ENCODE data around the gene KDM4B. TPM values are rescaled to one million over a fixed set of nuclear protein-coding genes. Genes with fewer than 3 reads are reported as not detected.

KDM4B gene
- total and polyA plus RNA-seq, 2 donors from 2014 or later: 6.6 to 35.7 TPM

DNA sequence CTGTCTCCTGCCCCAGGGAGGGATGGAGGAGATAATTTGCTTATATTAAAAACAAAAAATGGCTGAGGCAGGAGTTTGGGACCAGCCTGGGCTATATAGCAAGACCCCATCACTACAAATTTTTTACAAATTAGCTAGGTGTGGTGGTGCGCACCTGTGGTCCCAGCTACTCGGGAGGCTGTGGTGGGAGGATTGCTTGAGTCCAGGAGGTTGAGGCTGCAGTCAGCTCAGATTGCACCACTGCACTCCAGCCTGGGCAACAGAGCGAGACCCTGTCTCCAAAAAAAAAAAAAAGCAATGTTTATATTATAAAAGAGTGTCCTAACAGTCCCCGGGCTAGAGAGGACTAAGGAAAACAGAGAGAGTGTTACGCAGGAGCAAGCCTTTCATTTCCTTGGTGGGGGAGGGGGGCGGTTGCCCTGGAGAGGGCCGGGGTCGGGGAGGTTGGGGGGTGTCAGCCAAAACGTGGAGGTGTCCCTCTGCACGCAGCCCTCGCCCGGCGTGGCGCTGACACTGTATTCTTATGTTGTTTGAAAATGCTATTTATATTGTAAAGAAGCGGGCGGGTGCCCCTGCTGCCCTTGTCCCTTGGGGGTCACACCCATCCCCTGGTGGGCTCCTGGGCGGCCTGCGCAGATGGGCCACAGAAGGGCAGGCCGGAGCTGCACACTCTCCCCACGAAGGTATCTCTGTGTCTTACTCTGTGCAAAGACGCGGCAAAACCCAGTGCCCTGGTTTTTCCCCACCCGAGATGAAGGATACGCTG, 184.0 kb downstream of the KDM4B start:
- H3K4me3 ChIP-seq (ENCODE audit: low read length in 3 of 3): no peak overlapping the region
- no peak overlapping the region for H3K27ac ChIP-seq (ENCODE audit: low read depth in 2 of 2, low read length in 2 of 2)
- no peaks in the 10 kb centered on the region for H3K4me1 ChIP-seq (ENCODE audit: control insufficient read depth in 2 of 3, insufficient read depth in 2 of 3, low read depth in 1 of 3, low read length in 3 of 3)
- H3K36me3 ChIP-seq (ENCODE audit: control insufficient read depth in 2 of 3, insufficient read depth in 3 of 3, low read length in 3 of 3): peaks cover 0 to 5% (median 0%) of the 10 kb centered on the region in 3 donors
- intact Hi-C loops (cut with DNase I): no loop called here
- TF ChIP-seq CTCF (IDR thresholded peaks at IDR 0.05; ENCODE audit: borderline replicate concordance, extremely low read depth, insufficient read depth): no peak
- no peak overlapping the region for H3K9ac ChIP-seq (ENCODE audit: low read length in 3 of 3)
- H3K9me3 ChIP-seq (ENCODE audit: control insufficient read depth in 2 of 3, insufficient read depth in 1 of 3, low read length in 3 of 3): peaks cover 0 to 3% (median 0%) of the 10 kb centered on the region in 3 donors
- no peaks in the 10 kb centered on the region for H3K27me3 ChIP-seq (ENCODE audit: control insufficient read depth, insufficient read depth, low read length)
- no peak for FAIRE-seq
- no peak for DNase-seq

GRCh38 chr19:5153601-5154128, 184.8 kb downstream of the KDM4B start:
- FAIRE-seq (no peak), DNase-seq (peak in 1 of 5 donors; percentile 62)
- no peak for TF ChIP-seq CTCF (IDR thresholded peaks at IDR 0.05; ENCODE audit: borderline replicate concordance, extremely low read depth, insufficient read depth)
- peaks cover 0 to 5% (median 0%) of the 10 kb centered on the region in 3 donors for H3K36me3 ChIP-seq (ENCODE audit: control insufficient read depth in 2 of 3, insufficient read depth in 3 of 3, low read length in 3 of 3)
- H3K4me1 ChIP-seq (ENCODE audit: control insufficient read depth in 2 of 3, insufficient read depth in 2 of 3, low read depth in 1 of 3, low read length in 3 of 3): no peaks in the 10 kb centered on the region
- no peaks in the 10 kb centered on the region for H3K27me3 ChIP-seq (ENCODE audit: control insufficient read depth, insufficient read depth, low read length)
- H3K9me3 ChIP-seq (ENCODE audit: control insufficient read depth in 2 of 3, insufficient read depth in 1 of 3, low read length in 3 of 3): peaks cover 0 to 3% (median 0%) of the 10 kb centered on the region in 3 donors
- H3K27ac ChIP-seq (ENCODE audit: low read depth in 2 of 2, low read length in 2 of 2): no peak overlapping the region
- intact Hi-C loops (cut with DNase I): no loop called here
- no peak overlapping the region for H3K4me3 ChIP-seq (ENCODE audit: low read length in 3 of 3)
- H3K9ac ChIP-seq (ENCODE audit: low read length in 3 of 3): no peak overlapping the region

GRCh38 chr19:5154129-5154798, 185.4 kb downstream of the KDM4B start:
- TF ChIP-seq CTCF (IDR thresholded peaks at IDR 0.05; ENCODE audit: borderline replicate concordance, extremely low read depth, insufficient read depth): peak; percentile 29
- peak in 2 of 5 donors; percentile 57 to 76 for DNase-seq
- intact Hi-C loops (cut with DNase I): no loop called here
- Histone ChIP-seq H3K27me3 (ENCODE audit: control insufficient read depth, insufficient read depth, low read length) (no peaks in the 10 kb centered on the region), H3K4me1 (ENCODE audit: control insufficient read depth in 2 of 3, insufficient read depth in 2 of 3, low read depth in 1 of 3, low read length in 3 of 3) (no peaks in the 10 kb centered on the region), H3K36me3 (ENCODE audit: control insufficient read depth in 2 of 3, insufficient read depth in 3 of 3, low read length in 3 of 3) (no peaks in the 10 kb centered on the region), H3K27ac (ENCODE audit: low read depth in 2 of 2, low read length in 2 of 2) (no peak overlapping the region), H3K9me3 (ENCODE audit: control insufficient read depth in 2 of 3, insufficient read depth in 1 of 3, low read length in 3 of 3) (peaks cover 0 to 3% (median 0%) of the 10 kb centered on the region in 3 donors), H3K9ac (ENCODE audit: low read length in 3 of 3) (no peak overlapping the region), H3K4me3 (ENCODE audit: low read length in 3 of 3) (no peak overlapping the region)
- FAIRE-seq: no peak
